Keratinocyte (primary cell): ENCODE results near the gene UTF1. TPM values are rescaled to one million over a fixed set of nuclear protein-coding genes. Genes with fewer than 3 reads are reported as not detected.

Source experiments
- DNase-seq: peaks from one replicate; pipeline ENCODE4 v3.0.0-alpha.2; 2011; ENCODE audit warnings: low read depth, missing footprints, low spot score
- FAIRE-seq: peaks from 2 replicates; lab custom pipeline; 2011; peaks lifted over from hg19 to GRCh38; lab: Jason Lieb, UNC
- H2AFZ ChIP-seq: 2 replicates; pipeline ENCODE4 v1.6.0; 2012; ENCODE audit warnings: low read length, control low read depth, inconsistent platforms; ENCODE audit not compliant: control insufficient read depth
- H3K27ac ChIP-seq: 2 replicates; pipeline ENCODE4 v1.5.1; 2011; ENCODE audit warnings: low read length; ENCODE audit not compliant: control insufficient read depth, insufficient read depth
- H3K27me3 ChIP-seq: 3 replicates; pipeline ENCODE4 v1.6.0; 2011; ENCODE audit warnings: low read length; ENCODE audit not compliant: control insufficient read depth, insufficient read depth; ENCODE audit errors: extremely low read depth
- H3K36me3 ChIP-seq, 2 experiments: 2 replicates in 1 of 2; 3 replicates in 1 of 2; pipeline ENCODE4 v1.5.1; 2011; ENCODE audit warnings: low read length in 2 of 2, mild to moderate bottlenecking in 1 of 2; ENCODE audit not compliant: control insufficient read depth in 2 of 2, insufficient read depth in 2 of 2; ENCODE audit errors: extremely low read depth in 1 of 2
- H3K4me1 ChIP-seq: 3 replicates; pipeline ENCODE4 v1.5.1; 2011; ENCODE audit warnings: low read length; ENCODE audit not compliant: control insufficient read depth, insufficient read depth; ENCODE audit errors: extremely low read depth
- H3K4me2 ChIP-seq: 3 replicates; pipeline ENCODE4 v1.6.0; 2011; ENCODE audit warnings: low read depth, low read length; ENCODE audit not compliant: control insufficient read depth, insufficient read depth; ENCODE audit errors: extremely low read depth
- H3K4me3 ChIP-seq, 3 experiments: fragments of 200-600 bp in 1 of 3; sonication (generic) in 1 of 3; 2 replicates in 2 of 3; 3 replicates in 1 of 3; pipeline ENCODE4 v1.5.1; 2011 to 2016; ENCODE audit warnings: low read length in 3 of 3, mild to moderate bottlenecking in 3 of 3, control low read depth in 2 of 3, inconsistent platforms in 1 of 3, low read depth in 1 of 3, mixed read lengths in 1 of 3, mixed run types in 1 of 3, moderate library complexity in 1 of 3; ENCODE audit not compliant: control insufficient read depth in 2 of 3, insufficient read depth in 2 of 3; ENCODE audit errors: extremely low read depth in 1 of 3
- H3K79me2 ChIP-seq: 2 replicates; pipeline ENCODE4 v1.6.0; 2012; ENCODE audit warnings: low read length; ENCODE audit not compliant: control insufficient read depth, insufficient read depth
- H3K9ac ChIP-seq: 3 replicates; pipeline ENCODE4 v1.6.0; 2011; ENCODE audit warnings: low read length; ENCODE audit not compliant: control insufficient read depth, insufficient read depth; ENCODE audit errors: extremely low read depth
- H3K9me1 ChIP-seq: 3 replicates; pipeline ENCODE4 v1.6.0; 2011; ENCODE audit warnings: low read length; ENCODE audit not compliant: control insufficient read depth, insufficient read depth; ENCODE audit errors: extremely low read depth
- H3K9me3 ChIP-seq: 2 replicates; pipeline ENCODE4 v1.5.1; 2012; ENCODE audit warnings: low read depth, low read length; ENCODE audit not compliant: control insufficient read depth
- H4K20me1 ChIP-seq: 3 replicates; pipeline ENCODE4 v1.6.0; 2011; ENCODE audit warnings: low read length; ENCODE audit not compliant: control insufficient read depth, insufficient read depth; ENCODE audit errors: extremely low read depth
- EZH2 ChIP-seq: IDR thresholded peaks from one replicate; pipeline ENCODE4 v1.6.1; 2012; ENCODE audit warnings: inconsistent platforms, mild to moderate bottlenecking, low read length, moderate library complexity
- dilution Hi-C: fragments of 300-500 bp; cut with MboI; formaldehyde crosslinking; loops from one replicate; pipeline ENCODE4 v1.7.0; 2020; ENCODE audit warnings: low sequenced_read_pairs; ENCODE audit not compliant: extremely low pct_ligation_motif_present
- polyA plus RNA-seq, 5 experiments: library from polyadenylated mRNA; depleted of rRNA in 3 of 5; stranded (reverse) in 3 of 5; stranded (forward) in 1 of 5; unstranded in 1 of 5; fragments of >200 nt; gene quantifications; 1 replicate in 1 of 5; 2 replicates in 3 of 5; 3 replicates in 1 of 5; pipeline versions ENCODE4 v1.2.1 to v1.2.3, GENCODE V29; 2011 to 2012; ENCODE audit warnings: missing spikeins in 2 of 5, low read depth in 1 of 5, low replicate concordance in 1 of 5
- TF ChIP-seq, protein P1 (sequence below), 3 experiments: IDR thresholded peaks in 1 of 3; conservative IDR thresholded peaks in 1 of 3; optimal IDR thresholded peaks in 1 of 3; 2 replicates in 2 of 3; 3 replicates in 1 of 3; pipeline versions ENCODE3 to v1.5.1; 2011; ENCODE audit warnings: low read length in 3 of 3, mild to moderate bottlenecking in 3 of 3, moderate library complexity in 2 of 3, control low read depth in 1 of 3, inconsistent platforms in 1 of 3; ENCODE audit not compliant: insufficient read depth in 2 of 3; ENCODE audit errors: extremely low read depth in 1 of 3

The UTF1 gene
- polyA plus RNA-seq, 1 donor (not counting 4 experiments of a cell fraction or from before 2014, with no cell fraction given): not detected

DNA sequence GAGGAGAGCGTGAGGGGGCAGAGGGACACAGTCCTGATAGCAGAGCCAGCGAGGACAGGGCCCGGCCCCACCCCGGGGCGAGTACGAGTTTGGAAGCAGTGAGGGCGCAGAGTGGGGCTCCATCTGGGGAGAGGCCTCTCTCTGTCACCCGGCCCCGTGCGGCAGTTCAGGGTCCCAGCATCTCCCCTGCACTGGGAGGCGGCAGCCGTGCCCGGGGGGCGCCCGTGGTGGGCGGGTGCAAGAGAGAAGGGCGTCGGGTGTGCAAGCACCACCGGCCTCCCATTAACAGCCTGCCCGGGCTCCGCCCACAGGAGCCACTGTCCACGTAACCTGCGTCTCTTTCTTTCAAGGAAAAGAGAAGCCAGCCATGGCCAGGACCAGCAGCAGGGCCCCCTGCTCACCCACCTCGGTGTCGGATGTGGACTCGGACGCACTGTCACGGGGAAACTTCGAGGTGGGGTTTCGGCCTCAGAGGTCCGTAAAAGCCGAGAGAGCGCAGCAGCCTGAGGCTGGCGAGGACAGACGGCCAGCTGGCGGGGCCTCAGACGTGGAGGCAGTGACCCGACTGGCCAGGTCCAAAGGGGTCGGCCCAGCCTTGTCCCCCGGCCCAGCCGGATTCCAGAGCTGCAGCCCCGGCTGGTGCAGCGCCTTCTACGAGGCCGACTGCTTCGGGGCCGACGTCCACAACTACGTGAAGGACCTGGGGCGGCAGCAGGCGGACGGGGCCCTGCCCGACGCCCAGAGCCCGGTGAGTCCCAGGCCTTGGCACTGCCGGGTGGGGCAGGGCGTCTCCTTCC is 28.7 kb upstream of the UTF1 start:
- no peak overlapping the region for H3K4me2 ChIP-seq
- no peak overlapping the region for H2AFZ ChIP-seq
- no peaks in the 10 kb centered on the region for H3K36me3 ChIP-seq
- peaks cover 6% of the 10 kb centered on the region for H3K27me3 ChIP-seq
- H3K9me3 ChIP-seq: no peaks in the 10 kb centered on the region
- H4K20me1 ChIP-seq: no peaks in the 10 kb centered on the region
- FAIRE-seq (no peak), DNase-seq (no peak)
- H3K27ac ChIP-seq: no peak overlapping the region
- dilution Hi-C loops: no loop called here
- no peak overlapping the region for H3K4me3 ChIP-seq
- no peaks in the 10 kb centered on the region for H3K9me1 ChIP-seq
- no peak for TF ChIP-seq EZH2
- TF ChIP-seq, protein P1, sequence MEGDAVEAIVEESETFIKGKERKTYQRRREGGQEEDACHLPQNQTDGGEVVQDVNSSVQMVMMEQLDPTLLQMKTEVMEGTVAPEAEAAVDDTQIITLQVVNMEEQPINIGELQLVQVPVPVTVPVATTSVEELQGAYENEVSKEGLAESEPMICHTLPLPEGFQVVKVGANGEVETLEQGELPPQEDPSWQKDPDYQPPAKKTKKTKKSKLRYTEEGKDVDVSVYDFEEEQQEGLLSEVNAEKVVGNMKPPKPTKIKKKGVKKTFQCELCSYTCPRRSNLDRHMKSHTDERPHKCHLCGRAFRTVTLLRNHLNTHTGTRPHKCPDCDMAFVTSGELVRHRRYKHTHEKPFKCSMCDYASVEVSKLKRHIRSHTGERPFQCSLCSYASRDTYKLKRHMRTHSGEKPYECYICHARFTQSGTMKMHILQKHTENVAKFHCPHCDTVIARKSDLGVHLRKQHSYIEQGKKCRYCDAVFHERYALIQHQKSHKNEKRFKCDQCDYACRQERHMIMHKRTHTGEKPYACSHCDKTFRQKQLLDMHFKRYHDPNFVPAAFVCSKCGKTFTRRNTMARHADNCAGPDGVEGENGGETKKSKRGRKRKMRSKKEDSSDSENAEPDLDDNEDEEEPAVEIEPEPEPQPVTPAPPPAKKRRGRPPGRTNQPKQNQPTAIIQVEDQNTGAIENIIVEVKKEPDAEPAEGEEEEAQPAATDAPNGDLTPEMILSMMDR (optimal IDR thresholded peaks at IDR 0.05 in 1 of 3, IDR thresholded peaks at IDR 0.05 in 1 of 3, conservative IDR thresholded peaks at IDR 0.05 in 1 of 3; ENCODE audit: extremely low read depth in 1 of 3, insufficient read depth in 2 of 3, low read length in 3 of 3): no peak
- no peak overlapping the region for H3K9ac ChIP-seq
- H3K79me2 ChIP-seq: no peaks in the 10 kb centered on the region
- H3K4me1 ChIP-seq: no peaks in the 10 kb centered on the region

DNA sequence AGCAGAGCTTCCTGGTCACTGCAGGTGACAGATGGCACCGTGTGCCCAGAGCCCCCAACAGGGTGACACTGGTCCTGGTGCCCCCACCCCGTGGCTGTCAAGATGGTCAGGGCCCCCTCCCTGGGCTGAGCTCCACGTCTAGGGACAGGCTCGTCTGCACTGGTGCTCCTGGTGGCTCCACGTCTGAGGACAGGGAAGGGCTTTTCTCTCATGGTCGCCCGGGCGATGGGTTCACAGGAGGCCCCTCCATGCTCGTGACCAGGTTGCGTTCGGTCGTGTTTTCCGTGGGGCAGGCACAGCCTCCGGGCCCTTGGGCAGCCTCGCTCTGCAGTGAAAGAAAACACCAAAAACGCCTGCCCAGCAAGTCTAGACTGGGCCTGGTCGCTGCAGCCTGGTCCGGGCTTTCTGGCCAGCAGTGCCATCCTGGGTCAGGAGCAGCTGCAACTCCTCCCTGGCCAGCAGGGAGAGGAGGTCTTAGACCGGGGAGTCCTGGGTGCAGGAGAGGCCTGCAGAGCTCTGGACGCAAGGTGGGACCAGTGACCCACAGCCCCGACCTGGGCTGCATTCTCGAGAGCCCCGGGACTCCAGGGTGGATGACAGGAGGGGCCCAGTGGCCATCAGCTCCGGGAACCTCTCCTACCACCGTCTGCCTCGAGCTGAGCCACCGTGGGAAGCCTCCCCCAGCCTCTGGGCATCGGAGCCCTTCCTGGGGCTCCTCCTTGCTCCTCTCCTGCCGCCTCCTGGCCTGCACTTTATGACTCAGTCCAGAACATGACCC is 27.9 kb upstream of the UTF1 start:
- Histone ChIP-seq H3K27me3 (peaks cover 14% of the 10 kb centered on the region), H3K36me3 (no peaks in the 10 kb centered on the region), H4K20me1 (no peaks in the 10 kb centered on the region), H3K27ac (no peak overlapping the region), H2AFZ (no peak overlapping the region), H3K4me2 (no peak overlapping the region), H3K79me2 (no peaks in the 10 kb centered on the region), H3K9me3 (no peaks in the 10 kb centered on the region), H3K9me1 (no peaks in the 10 kb centered on the region), H3K4me3 (no peak overlapping the region), H3K4me1 (no peaks in the 10 kb centered on the region), H3K9ac (no peak overlapping the region)
- no peak for FAIRE-seq
- dilution Hi-C loops: no loop called here
- TF ChIP-seq, protein P1 (optimal IDR thresholded peaks at IDR 0.05 in 1 of 3, IDR thresholded peaks at IDR 0.05 in 1 of 3, conservative IDR thresholded peaks at IDR 0.05 in 1 of 3; ENCODE audit: extremely low read depth in 1 of 3, insufficient read depth in 2 of 3, low read length in 3 of 3): no peak
- no peak for TF ChIP-seq EZH2
- DNase-seq: no peak
